ENCODE data around the gene RGS17.

DNA sequence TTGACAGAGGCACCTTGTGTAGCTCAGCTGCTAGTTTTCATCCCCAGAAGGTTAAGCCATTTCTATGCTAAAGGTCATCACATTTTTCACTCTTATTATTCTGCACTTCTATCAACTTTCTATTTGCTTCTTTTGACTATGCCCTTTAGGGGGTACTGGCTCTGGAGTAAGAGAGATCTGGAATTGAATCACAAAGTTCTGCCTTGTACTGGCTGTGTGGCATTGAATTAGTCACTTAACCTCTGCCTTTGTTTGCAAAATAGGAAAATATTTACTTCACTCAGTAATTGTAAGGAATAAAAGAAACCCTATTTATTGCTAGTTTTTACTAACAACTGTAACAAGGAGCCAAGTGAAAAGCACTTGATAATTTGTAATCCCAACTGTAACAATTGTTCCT is 71.8 kb downstream of the RGS17 start:
- TF ChIP-seq, protein P1, sequence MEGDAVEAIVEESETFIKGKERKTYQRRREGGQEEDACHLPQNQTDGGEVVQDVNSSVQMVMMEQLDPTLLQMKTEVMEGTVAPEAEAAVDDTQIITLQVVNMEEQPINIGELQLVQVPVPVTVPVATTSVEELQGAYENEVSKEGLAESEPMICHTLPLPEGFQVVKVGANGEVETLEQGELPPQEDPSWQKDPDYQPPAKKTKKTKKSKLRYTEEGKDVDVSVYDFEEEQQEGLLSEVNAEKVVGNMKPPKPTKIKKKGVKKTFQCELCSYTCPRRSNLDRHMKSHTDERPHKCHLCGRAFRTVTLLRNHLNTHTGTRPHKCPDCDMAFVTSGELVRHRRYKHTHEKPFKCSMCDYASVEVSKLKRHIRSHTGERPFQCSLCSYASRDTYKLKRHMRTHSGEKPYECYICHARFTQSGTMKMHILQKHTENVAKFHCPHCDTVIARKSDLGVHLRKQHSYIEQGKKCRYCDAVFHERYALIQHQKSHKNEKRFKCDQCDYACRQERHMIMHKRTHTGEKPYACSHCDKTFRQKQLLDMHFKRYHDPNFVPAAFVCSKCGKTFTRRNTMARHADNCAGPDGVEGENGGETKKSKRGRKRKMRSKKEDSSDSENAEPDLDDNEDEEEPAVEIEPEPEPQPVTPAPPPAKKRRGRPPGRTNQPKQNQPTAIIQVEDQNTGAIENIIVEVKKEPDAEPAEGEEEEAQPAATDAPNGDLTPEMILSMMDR (IDR thresholded peaks at IDR 0.05): no peak
- TF ChIP-seq POLR2A (IDR thresholded peaks at IDR 0.05): no peak

All from thyroid gland (tissue), 4 donors.